Mucosa of descending colon (tissue), 3 donors: ENCODE measurements around the gene ELK1. TPM values are rescaled to one million over a fixed set of nuclear protein-coding genes. Genes with fewer than 3 reads are reported as not detected.

ENCODE experiments used
- ATAC-seq: fragments of 200-7000 bp; cut with Tn5 transposase; one replicate; pipeline ENCODE4 v1.9.1; 2020; ENCODE audit warnings: mild to moderate bottlenecking, moderate library complexity
- DNase-seq, 3 donors: peaks; one replicate each; pipeline ENCODE4 v3.0.0-alpha.2; 2020
- H3K36me3 ChIP-seq: fragments of 200-600 bp; one replicate; pipeline ENCODE4 v1.8.0; 2021; ENCODE audit warnings: low read depth, mild to moderate bottlenecking
- H3K4me1 ChIP-seq: fragments of 200-600 bp; one replicate; pipeline ENCODE4 v1.8.0; 2021; ENCODE audit warnings: low read depth, mild to moderate bottlenecking
- H3K4me3 ChIP-seq: fragments of 200-600 bp; one replicate; pipeline ENCODE4 v1.8.0; 2021; ENCODE audit warnings: mild to moderate bottlenecking
- H3K9me3 ChIP-seq: fragments of 200-600 bp; one replicate; pipeline ENCODE4 v1.8.0; 2021; ENCODE audit warnings: mild to moderate bottlenecking
- CTCF ChIP-seq: fragments of 200-600 bp; IDR thresholded peaks from one replicate; pipeline ENCODE4 v1.8.0; 2022; ENCODE audit warnings: antibody characterized with exemption, mild to moderate bottlenecking
- intact Hi-C, 2 donors: fragments of 100-400 bp; cut with DNase I in 1 of 2; cut with micrococcal nuclease in 1 of 2; formaldehyde crosslinking; loops; one replicate each; pipeline versions ENCODE4 v1.11.0 to v1.11.1; 2022; cut with DNase I, micrococcal nuclease
- total RNA-seq, 3 donors: library from RNA; stranded (reverse); fragmentation: NEBNext Ultra II Directional in 2 of 3; extraction: Animal tissue kit (Norgen Biotek cat#: 25700) in 2 of 3; gene quantifications; one replicate each; pipeline versions ENCODE4 v1.2.1 to v1.2.4, GENCODE V29; 2021 to 2023
- donor health status: DM: no; HTN: no; CAD: no; lungs with moderate emphysema.
- donor health status: DM: no; HTN: no; CAD: no.
- donor health status: DM: no; HTN: yes; CAD: no.

The ELK1 gene
- total RNA-seq, 3 donors from 2014 or later = 24.5 to 28.2 (median 25.8) TPM

GRCh38 chrX:47632666-47633065 is 17.7 kb downstream of the ELK1 start:
- Histone ChIP-seq H3K9me3 (no peaks in the 10 kb centered on the region), H3K4me3 (no peak overlapping the region), H3K36me3 (no peaks in the 10 kb centered on the region), H3K4me1 (no peaks in the 10 kb centered on the region)
- intact Hi-C loops = no loop called here
- DNase-seq (no peak), ATAC-seq (no peak)
- no peak for TF ChIP-seq CTCF

- no peaks in the 10 kb centered on the region for H3K9me3 ChIP-seq
- TF ChIP-seq CTCF = no peak
- H3K36me3 ChIP-seq = no peaks in the 10 kb centered on the region
- no peak for DNase-seq
- H3K4me1 ChIP-seq = no peaks in the 10 kb centered on the region
- no peak overlapping the region for H3K4me3 ChIP-seq
- intact Hi-C loops = no loop called here
- ATAC-seq = no peak
Measured at GRCh38 chrX:47631676-47632075, 18.7 kb downstream of the ELK1 start.

- no peaks in the 10 kb centered on the region for H3K9me3 ChIP-seq
- DNase-seq (no peak), ATAC-seq (peak; percentile 39)
- H3K36me3 ChIP-seq = no peaks in the 10 kb centered on the region
- no peak for TF ChIP-seq CTCF
- intact Hi-C loops = no loop called here
- no peak within 1 kb of the TSS for H3K4me3 ChIP-seq
- no peaks in the 10 kb centered on the region for H3K4me1 ChIP-seq
Measured at GRCh38 chrX:47629419-47630200, 20.8 kb downstream of the ELK1 start, which contains the start of gene CFP. CFP (minus strand) TSS chrX:47629930; CDS start chrX:47629844, 86 bp downstream.

- intact Hi-C loops = no loop called here
- Histone ChIP-seq H3K36me3 (no peaks in the 10 kb centered on the region), H3K4me3 (no peak overlapping the region), H3K9me3 (no peaks in the 10 kb centered on the region), H3K4me1 (no peaks in the 10 kb centered on the region)
- ATAC-seq = no peak
- no peak for TF ChIP-seq CTCF
- no peak for DNase-seq
Measured at GRCh38 chrX:47628982-47629381, 21.4 kb downstream of the ELK1 start.

GRCh38 chrX:47625365-47625764 is 25.0 kb downstream of the ELK1 start:
- ATAC-seq (no peak), DNase-seq (no peak)
- intact Hi-C loops = no loop called here
- Histone ChIP-seq H3K4me3 (no peak overlapping the region), H3K9me3 (no peaks in the 10 kb centered on the region), H3K4me1 (no peaks in the 10 kb centered on the region), H3K36me3 (no peaks in the 10 kb centered on the region)
- TF ChIP-seq CTCF = no peak
